Upper lobe of left lung (tissue), 6 donors: ENCODE data around the gene COL27A1. TPM values are rescaled to one million over a fixed set of nuclear protein-coding genes. Genes with fewer than 3 reads are reported as not detected.

Experiments
- ATAC-seq, 2 donors: fragments of 200-7000 bp; cut with Tn5 transposase; one replicate each; pipeline ENCODE4 v1.9.1; 2022; ENCODE audit warnings: mild to moderate bottlenecking in 2 of 2, moderate library complexity in 2 of 2; ENCODE audit not compliant: low FRiP score in 2 of 2
- DNase-seq, 2 donors: peaks; one replicate each; pipeline ENCODE4 v3.0.0-alpha.2; 2019 to 2020
- H3K27ac ChIP-seq, 4 donors: fragments of 200-600 bp; sonication (generic); one replicate each; pipeline ENCODE4 v1.5.1; 2016 to 2019
- H3K27me3 ChIP-seq, 4 donors: fragments of 200-600 bp; sonication (generic); one replicate each; pipeline ENCODE4 v1.5.1; 2017 to 2019
- H3K36me3 ChIP-seq, 4 donors: fragments of 200-600 bp; sonication (generic); one replicate each; pipeline ENCODE4 v1.5.1; 2016 to 2019
- H3K4me1 ChIP-seq, 4 donors: fragments of 200-600 bp; sonication (generic); one replicate each; pipeline ENCODE4 v1.5.1; 2018 to 2019
- H3K4me3 ChIP-seq, 4 donors: fragments of 200-600 bp; sonication (generic); one replicate each; pipeline ENCODE4 v1.5.1; 2017 to 2019; ENCODE audit warnings: mild to moderate bottlenecking in 2 of 4, moderate library complexity in 1 of 4
- H3K9me3 ChIP-seq, 4 donors: fragments of 200-600 bp; sonication (generic); one replicate each; pipeline ENCODE4 v1.5.1; 2018 to 2019
- EP300 ChIP-seq, 4 donors: sonication (generic); formaldehyde crosslinking; IDR thresholded peaks; one replicate each; pipeline ENCODE4 v1.5.1; 2017; ENCODE audit warnings: antibody characterized with exemption in 4 of 4, control low read depth in 2 of 4
- POLR2A ChIP-seq, 4 donors: fragments of 450-650 bp; IDR thresholded peaks; one replicate each; pipeline ENCODE4 v1.5.1; 2016 to 2017; ENCODE audit warnings: antibody characterized with exemption in 4 of 4, mild to moderate bottlenecking in 2 of 4
- POLR2AphosphoS5 ChIP-seq, 2 donors: sonication (generic); formaldehyde crosslinking; IDR thresholded peaks; one replicate each; pipeline ENCODE4 v1.5.1; 2017; ENCODE audit warnings: antibody characterized with exemption in 2 of 2
- WGBS, 2 donors: methylation state at CpG; one replicate each; pipeline ENCODE4 v1.1.5; 2017 to 2018; 5-methylcytosine and 5-hydroxymethylcytosine counted together
- total RNA-seq, 6 donors: library from RNA; depleted of rRNA in 4 of 6; stranded (reverse); fragments of >200 nt in 4 of 6; gene quantifications; one replicate each; pipeline versions ENCODE4 v1.1.0 to v1.2.1, GENCODE V29; 2016 to 2021
- TF ChIP-seq, protein P1 (sequence below), 6 experiments: fragments of 450-650 bp in 4 of 6; fragments of 200-600 bp in 2 of 6; sonication (generic) in 2 of 6; IDR thresholded peaks; one replicate each; pipeline ENCODE4 v1.5.1; 2016 to 2019; ENCODE audit warnings: antibody characterized with exemption in 6 of 6
- donor health status: DM: no; HTN: no; CAD: no; lungs with moderate emphysema.
- donor health status: DM: no; HTN: yes; CAD: no; lungs with severe emphysema.

Gene COL27A1
- total RNA-seq, 6 donors from 2014 or later: 4.0 to 55.5 (median 9.2) TPM

DNA sequence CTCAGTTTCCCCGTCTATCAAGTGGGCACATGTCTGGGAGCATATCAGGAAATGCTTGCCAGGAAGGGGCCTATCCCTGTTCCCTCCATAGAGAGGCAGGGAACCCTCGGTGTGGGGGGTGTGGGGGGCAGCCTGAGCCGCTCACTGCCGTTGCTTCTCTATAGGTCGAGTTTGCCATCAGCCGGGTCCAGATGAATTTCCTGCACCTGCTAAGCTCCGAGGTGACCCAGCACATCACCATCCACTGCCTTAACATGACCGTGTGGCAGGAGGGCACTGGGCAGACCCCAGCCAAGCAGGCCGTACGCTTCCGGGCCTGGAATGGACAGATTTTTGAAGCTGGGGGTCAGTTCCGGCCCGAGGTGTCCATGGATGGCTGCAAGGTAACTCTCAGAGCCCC lies 153.8 kb downstream of the COL27A1 start:
- ATAC-seq (no peak), DNase-seq (peak in 1 of 2 donors; percentile 11)
- Histone ChIP-seq H3K36me3 (no peaks in the 10 kb centered on the region), H3K4me1 (peaks cover 0 to 6% (median 0%) of the 10 kb centered on the region in 4 donors), H3K9me3 (no peaks in the 10 kb centered on the region), H3K27ac (no peak overlapping the region), H3K4me3 (no peak overlapping the region), H3K27me3 (no peaks in the 10 kb centered on the region)
- TF ChIP-seq POLR2A (IDR thresholded peaks at IDR 0.05) (no peak), POLR2AphosphoS5 (IDR thresholded peaks at IDR 0.05) (no peak), EP300 (IDR thresholded peaks at IDR 0.05) (no peak)
- TF ChIP-seq, protein P1, sequence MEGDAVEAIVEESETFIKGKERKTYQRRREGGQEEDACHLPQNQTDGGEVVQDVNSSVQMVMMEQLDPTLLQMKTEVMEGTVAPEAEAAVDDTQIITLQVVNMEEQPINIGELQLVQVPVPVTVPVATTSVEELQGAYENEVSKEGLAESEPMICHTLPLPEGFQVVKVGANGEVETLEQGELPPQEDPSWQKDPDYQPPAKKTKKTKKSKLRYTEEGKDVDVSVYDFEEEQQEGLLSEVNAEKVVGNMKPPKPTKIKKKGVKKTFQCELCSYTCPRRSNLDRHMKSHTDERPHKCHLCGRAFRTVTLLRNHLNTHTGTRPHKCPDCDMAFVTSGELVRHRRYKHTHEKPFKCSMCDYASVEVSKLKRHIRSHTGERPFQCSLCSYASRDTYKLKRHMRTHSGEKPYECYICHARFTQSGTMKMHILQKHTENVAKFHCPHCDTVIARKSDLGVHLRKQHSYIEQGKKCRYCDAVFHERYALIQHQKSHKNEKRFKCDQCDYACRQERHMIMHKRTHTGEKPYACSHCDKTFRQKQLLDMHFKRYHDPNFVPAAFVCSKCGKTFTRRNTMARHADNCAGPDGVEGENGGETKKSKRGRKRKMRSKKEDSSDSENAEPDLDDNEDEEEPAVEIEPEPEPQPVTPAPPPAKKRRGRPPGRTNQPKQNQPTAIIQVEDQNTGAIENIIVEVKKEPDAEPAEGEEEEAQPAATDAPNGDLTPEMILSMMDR (IDR thresholded peaks at IDR 0.05): no peak
- 71 to 90% methylated on average over 2 to 13 of the region's 13 CpGs for WGBS, 2 donors

DNA sequence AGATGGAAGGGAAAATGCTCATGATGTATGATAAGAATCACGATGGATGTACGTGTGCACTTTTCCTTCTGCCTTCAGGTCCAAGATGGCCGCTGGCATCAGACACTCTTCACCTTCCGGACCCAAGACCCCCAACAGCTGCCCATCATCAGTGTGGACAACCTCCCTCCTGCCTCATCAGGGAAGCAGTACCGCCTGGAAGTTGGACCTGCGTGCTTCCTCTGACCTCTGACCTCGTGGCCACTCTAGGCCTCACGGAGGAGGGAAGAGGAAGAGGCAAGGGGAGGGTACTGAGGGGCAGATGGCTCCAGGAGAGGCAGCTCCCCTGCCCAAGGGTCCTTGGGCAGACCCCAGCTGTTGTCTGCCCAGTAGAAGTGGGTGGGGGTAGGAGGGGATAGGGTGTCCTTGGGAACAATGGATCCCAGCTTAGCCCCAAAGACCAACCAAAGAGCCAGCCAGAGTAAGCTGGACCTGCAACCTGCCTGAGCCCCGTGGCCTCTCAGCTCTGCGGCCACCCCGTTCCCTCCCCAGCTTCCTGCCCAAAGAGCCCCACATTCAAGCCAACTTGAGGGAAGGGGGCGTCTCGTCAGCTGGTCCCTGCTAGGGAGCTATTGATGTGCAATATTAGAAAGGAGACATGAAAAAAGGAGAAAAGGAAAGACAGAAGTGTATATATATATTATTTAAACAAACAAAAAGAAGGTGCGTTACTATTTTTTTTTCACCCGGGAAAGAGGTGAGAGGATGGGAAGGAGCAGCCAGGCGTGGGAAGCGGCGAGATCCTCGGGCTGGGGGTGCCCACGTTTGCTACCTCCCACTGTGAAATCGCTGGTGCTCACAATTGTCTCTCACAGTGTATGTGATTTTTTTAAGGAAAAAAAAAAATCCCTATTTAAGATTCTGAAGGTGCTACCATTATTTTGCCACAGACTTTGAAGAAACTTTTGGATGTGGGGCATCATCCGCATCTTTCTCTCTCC lies 155.4 kb downstream of the COL27A1 start:
- DNase-seq: peak in 1 of 2 donors; percentile 13
- no peak for TF ChIP-seq EP300 (IDR thresholded peaks at IDR 0.05)
- 85 to 86% methylated on average over 22 of the region's 22 CpGs for WGBS, 2 donors

DNA sequence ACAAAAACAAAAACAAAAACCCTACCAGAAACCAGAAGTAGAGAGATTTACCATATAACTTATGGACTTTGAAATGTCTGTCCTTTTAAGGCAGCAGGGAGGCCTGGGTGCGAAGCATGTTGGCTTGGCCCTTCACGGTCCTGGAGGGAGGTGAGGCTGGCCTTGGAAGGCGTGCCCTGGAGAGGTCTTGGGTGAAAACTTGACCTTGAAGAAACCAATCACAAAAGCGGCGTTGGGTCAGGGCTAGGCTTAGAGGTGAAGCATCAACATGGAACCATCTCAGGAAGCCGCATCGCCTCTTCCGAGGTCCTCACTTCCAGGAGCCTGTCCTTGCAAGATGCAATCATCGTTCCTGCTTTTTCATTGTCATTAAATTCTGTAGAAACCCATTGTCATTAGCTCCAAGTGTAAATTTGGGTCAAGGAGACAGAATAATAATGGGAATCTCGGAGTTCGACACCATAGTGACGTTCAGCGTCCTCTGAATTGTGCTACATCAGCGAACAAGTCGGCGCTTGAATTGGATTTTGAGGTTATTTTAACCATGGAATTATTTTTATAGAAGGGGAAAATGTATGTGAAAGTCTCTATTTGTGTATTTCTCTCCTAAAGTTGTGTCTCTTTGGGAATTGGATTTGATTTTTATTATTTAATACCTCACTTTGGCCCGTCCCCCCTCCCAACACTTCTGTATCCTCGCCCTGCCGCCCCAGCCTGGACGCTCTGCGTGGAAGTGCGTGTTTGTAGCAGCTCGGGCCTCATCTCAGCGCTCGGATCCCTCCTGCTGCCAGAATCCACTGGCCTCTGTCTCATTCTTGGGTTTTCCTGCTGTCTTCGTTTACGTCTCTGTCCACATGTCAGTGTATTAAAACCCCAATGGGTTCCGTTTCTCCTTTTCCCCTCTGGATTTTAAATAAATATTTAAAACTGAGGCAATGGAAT lies 156.5 kb downstream of the COL27A1 start:
- H3K9me3 ChIP-seq: no peaks in the 10 kb centered on the region
- WGBS, 2 donors: 90 to 95% methylated on average over 28 of the region's 28 CpGs
- ATAC-seq: no peak

More for the DNA sequence above, 155.4 kb downstream of the COL27A1 start:
- Histone ChIP-seq H3K27me3 (no peaks in the 10 kb centered on the region), H3K4me1 (peaks cover 0 to 9% (median 4%) of the 10 kb centered on the region in 4 donors), H3K9me3 (no peaks in the 10 kb centered on the region), H3K36me3 (no peaks in the 10 kb centered on the region), H3K27ac (no peak overlapping the region), H3K4me3 (no peak overlapping the region)
- no peak for ATAC-seq

DNA sequence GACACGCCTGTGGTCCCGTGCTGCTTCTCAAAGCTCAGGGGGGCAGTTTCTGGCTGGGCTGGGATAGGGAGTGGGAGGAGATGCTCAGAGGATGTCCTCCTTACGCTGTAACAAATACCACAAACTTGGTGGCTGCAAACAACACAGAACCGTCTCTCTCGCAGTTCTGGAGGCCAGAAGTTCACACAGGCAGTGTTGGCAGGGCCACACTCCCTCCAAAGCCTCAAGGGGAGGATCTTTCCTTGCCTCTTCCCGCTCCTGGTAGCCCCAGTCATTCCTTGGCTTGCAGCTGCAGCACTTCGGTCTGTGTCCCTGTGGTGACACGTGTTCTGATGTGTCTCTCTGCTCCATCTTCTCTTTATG lies 157.2 kb downstream of the COL27A1 start:
- Histone ChIP-seq H3K27ac (no peak overlapping the region), H3K4me1 (peaks cover 0 to 9% (median 4%) of the 10 kb centered on the region in 4 donors), H3K36me3 (no peaks in the 10 kb centered on the region), H3K9me3 (no peaks in the 10 kb centered on the region), H3K4me3 (no peak overlapping the region), H3K27me3 (no peaks in the 10 kb centered on the region)
- ATAC-seq (no peak), DNase-seq (peak in 1 of 2 donors; percentile 4)
- whole genome bisulfite sequencing, 2 donors: 71 to 77% methylated on average over 8 of the region's 8 CpGs
- no peak for TF ChIP-seq POLR2AphosphoS5 (IDR thresholded peaks at IDR 0.05)
- TF ChIP-seq POLR2A (IDR thresholded peaks at IDR 0.05): no peak
- TF ChIP-seq, protein P1 (IDR thresholded peaks at IDR 0.05): no peak
- TF ChIP-seq EP300 (IDR thresholded peaks at IDR 0.05): no peak

More for the DNA sequence above, 156.5 kb downstream of the COL27A1 start:
- TF ChIP-seq, protein P1 (IDR thresholded peaks at IDR 0.05): no peak
- TF ChIP-seq POLR2A (IDR thresholded peaks at IDR 0.05): no peak
- TF ChIP-seq POLR2AphosphoS5 (IDR thresholded peaks at IDR 0.05): no peak
- no peak for TF ChIP-seq EP300 (IDR thresholded peaks at IDR 0.05)
- peaks cover 0 to 9% (median 4%) of the 10 kb centered on the region in 4 donors for H3K4me1 ChIP-seq
- peak in 1 of 2 donors; percentile 8 for DNase-seq
- no peaks in the 10 kb centered on the region for H3K36me3 ChIP-seq
- H3K27me3 ChIP-seq: no peaks in the 10 kb centered on the region
- H3K27ac ChIP-seq: no peak overlapping the region
- H3K4me3 ChIP-seq: no peak overlapping the region

DNA sequence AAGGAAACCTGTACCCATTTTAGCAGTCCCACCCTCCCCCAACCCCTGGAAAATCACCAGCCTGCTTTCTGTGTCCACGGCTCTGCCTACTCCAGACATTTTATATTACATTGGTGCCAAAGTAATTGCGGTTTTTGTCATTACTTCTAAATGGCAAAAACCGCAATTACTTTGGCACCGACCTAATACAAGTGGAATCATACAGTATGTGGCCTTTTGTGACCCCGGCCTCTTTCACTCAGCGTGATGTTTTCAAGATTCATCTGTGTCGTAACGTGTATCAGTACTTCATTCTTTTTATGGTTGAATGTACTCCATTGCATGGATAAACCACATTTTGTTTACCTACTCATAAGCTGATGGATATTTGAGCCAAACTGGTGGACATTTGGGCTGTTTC lies 157.8 kb downstream of the COL27A1 start:
- no peaks in the 10 kb centered on the region for H3K9me3 ChIP-seq
- no peaks in the 10 kb centered on the region for H3K36me3 ChIP-seq
- WGBS, 2 donors: 82 to 87% methylated on average over 8 of the region's 8 CpGs
- TF ChIP-seq, protein P1 (IDR thresholded peaks at IDR 0.05): no peak
- TF ChIP-seq POLR2A (IDR thresholded peaks at IDR 0.05) (no peak), POLR2AphosphoS5 (IDR thresholded peaks at IDR 0.05) (no peak), EP300 (IDR thresholded peaks at IDR 0.05) (no peak)
- H3K4me1 ChIP-seq: peaks cover 0 to 16% (median 7%) of the 10 kb centered on the region in 4 donors
- H3K4me3 ChIP-seq: no peak overlapping the region
- ATAC-seq (no peak), DNase-seq (peak in 1 of 2 donors; percentile 6)
- H3K27me3 ChIP-seq: no peaks in the 10 kb centered on the region
- no peak overlapping the region for H3K27ac ChIP-seq
